Left colon (tissue), 2 donors: ENCODE results near the gene CFAP52. TPM values are rescaled to one million over a fixed set of nuclear protein-coding genes. Genes with fewer than 3 reads are reported as not detected.

Experiments used
- ATAC-seq: fragments of 200-7000 bp; cut with Tn5 transposase; one replicate; pipeline ENCODE4 v1.9.1; 2020; ENCODE audit warnings: mild to moderate bottlenecking, moderate library complexity
- DNase-seq, 2 donors: peaks; one replicate each; pipeline ENCODE4 v3.0.0-alpha.2; 2020
- intact Hi-C, 2 donors: fragments of 100-400 bp; cut with DNase I in 1 of 2; cut with micrococcal nuclease in 1 of 2; formaldehyde crosslinking; loops; one replicate each; pipeline versions ENCODE4 v1.11.2 to v1.14.0; 2022; cut with DNase I, micrococcal nuclease
- total RNA-seq, 2 donors: library from RNA; stranded (reverse); fragmentation: NEBNext Ultra II Directional; extraction: Animal tissue kit (Norgen Biotek cat#: 25700); gene quantifications; one replicate each; pipeline ENCODE4 v1.2.1, GENCODE V29; 2021
- donor health status: DM: no; HTN: no; CAD: no.
- donor health status: DM: yes; HTN: yes; CAD: no.

The CFAP52 gene
- total RNA-seq, 2 donors from 2014 or later, result not detected

GRCh38 chr17:9676084-9676483 lies 99.6 kb downstream of the CFAP52 start:
- peak in 1 of 2 donors; percentile 17 for DNase-seq
- intact Hi-C loops, result no loop called here
- peak; percentile 82 for ATAC-seq

DNA sequence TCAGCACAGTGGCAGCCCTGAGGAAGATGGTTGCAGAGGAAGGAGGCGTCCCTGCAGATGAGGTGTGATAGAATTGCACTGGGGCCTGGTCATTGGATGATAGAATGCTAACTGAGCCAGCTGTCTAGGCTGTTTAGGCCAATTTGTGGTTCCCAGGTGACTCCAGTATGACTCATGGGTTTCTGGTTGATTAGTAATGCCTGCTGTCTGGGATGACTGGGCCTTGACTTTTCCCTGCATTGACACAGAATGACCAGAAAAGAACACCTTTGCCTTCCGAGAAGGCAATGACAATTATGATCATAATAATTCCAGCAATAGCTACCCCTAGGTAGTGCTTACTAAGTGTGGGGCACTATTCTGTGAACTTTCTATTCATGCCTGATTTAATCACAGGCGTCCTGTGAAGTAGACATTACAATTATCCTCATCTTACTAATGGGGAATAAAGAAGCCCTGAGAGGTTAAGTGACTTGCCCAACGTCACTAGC lies 100.4 kb downstream of the CFAP52 start:
- no peak for DNase-seq
- ATAC-seq, result peak; percentile 51
- intact Hi-C loops, result no loop called here

DNA sequence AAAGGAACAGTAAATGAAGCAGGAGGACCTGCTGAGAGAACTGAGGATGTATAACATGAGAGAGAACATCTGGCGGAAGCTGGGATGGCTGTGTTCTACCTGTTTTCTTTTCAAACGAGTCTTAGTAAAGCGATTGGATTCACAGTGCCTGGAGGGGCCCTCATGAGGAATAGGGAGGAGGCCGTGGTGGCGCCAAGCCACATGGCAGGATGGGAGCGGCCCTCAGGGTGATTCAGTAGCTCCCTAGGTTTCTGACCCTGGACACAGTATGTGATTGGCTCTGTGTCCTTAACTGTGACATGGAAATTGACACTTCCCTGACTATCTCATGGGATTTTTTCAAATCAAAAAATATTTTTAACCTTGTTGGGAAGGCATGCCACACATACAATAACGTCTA lies 101.0 kb downstream of the CFAP52 start:
- no peak for ATAC-seq
- intact Hi-C loops, result no loop called here
- DNase-seq, result no peak

DNA sequence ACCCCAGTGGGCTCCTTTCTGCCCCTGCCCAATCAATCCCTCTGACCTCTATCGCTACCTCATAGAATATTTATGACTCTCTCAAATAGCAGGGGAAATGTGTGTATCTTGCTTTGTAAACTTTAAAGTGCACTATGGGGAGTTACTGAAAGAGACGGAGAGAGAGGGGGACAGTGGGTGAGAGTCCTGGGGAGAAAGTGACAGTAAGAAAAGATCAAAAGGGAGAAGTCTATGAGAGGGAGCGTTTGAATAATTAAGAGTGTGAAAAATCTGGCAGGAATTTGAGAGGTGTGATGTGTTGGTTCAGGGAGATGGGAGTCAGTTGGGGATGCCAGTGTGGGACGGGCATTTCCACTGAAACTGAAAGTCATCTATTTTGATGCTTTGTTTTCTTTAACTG lies 101.5 kb downstream of the CFAP52 start:
- intact Hi-C loops, result no loop called here
- DNase-seq, result no peak
- ATAC-seq, result no peak

DNA sequence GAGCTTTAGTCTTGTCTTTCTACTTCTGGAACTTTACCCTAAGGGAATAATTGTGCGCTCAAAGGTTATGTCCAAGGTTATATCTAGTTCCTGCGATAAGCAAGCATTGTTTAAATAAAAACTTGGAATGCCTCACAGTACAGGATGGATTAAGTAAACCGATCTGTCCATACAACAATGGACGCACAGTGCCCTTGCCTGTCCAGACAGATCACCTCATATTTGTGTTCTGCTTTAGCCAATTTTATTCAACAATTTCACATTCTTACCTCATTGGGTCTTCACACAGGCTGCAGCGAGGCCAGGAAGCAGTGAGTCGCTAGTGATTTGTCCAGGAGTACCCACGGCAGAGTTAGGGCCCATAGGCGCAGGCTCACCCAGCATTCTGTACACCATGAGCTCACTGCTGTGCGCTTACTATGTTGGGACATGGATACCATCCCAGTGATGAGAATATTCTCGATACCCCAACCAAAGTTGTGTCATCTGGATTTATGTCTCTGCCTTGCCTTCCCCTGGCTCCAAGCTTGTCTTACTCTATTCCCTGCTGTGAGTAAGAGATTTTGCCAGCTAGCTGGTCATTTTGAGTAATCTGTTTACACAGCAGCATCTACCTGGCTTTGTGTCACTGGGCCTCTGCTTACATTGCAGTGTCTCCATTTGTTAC lies 108.6 kb downstream of the CFAP52 start:
- intact Hi-C loops, result no loop called here
- ATAC-seq, result no peak
- no peak for DNase-seq

Other genes with a start within 250 kb of the CFAP52 start
- gene STX8, start 822 bp upstream of the CFAP52 start, total RNA-seq, result 10 to 100 TPM; 43.1 to 45.3 TPM
- gene USP43, start 68.9 kb downstream of the CFAP52 start, total RNA-seq, result 10 to 100 TPM; 14.4 to 17.9 TPM
- gene DHRS7C, start 214.9 kb downstream of the CFAP52 start, total RNA-seq, result under 1 TPM; 0.31 to 0.36 TPM
- not detected for gene GSG1L2, start 245.4 kb downstream of the CFAP52 start, total RNA-seq
- 10 to 100 TPM; 10.4 to 11.9 TPM for gene GLP2R, start 249.3 kb downstream of the CFAP52 start, total RNA-seq